ENCODE results near the gene PSMF1. TPM values are rescaled to one million over a fixed set of nuclear protein-coding genes. Genes with fewer than 3 reads are reported as not detected.
A peak's percentile ranks its signal among the peaks of the same experiment; 100 is the strongest.

The PSMF1 gene
- total RNA-seq, 1 experiment from 2014 or later: 90.8 TPM

- no peak overlapping the region for H2BK20ac ChIP-seq (ENCODE audit: low read depth, low read length, poor library complexity, severe bottlenecking)
- peaks cover 0 to 5% (median 4%) of the 10 kb centered on the region in 3 experiments; a peak in 2 of 7 replicates for H3K36me3 Mint-ChIP-seq (ENCODE audit: insufficient read depth in 1 of 3, low read depth in 3 of 3)
- no peaks in the 10 kb centered on the region; a peak in 2 of 5 replicates for H3K9me3 Mint-ChIP-seq
- no peak for DNase-seq
- no peak overlapping the region for H4K5ac ChIP-seq (ENCODE audit: insufficient read length, low read depth, low read length)
- H3K9ac ChIP-seq (ENCODE audit: extremely low read depth, insufficient read length, low read length): no peak overlapping the region
- H3K4me1 ChIP-seq (ENCODE audit: insufficient read depth, low read length): peaks cover 9% of the 10 kb centered on the region; the same call in 1 of the 2 replicates
- no peaks in the 10 kb centered on the region for H3K79me2 ChIP-seq (ENCODE audit: insufficient read depth, low read length)
- no peak overlapping the region for H2AK5ac ChIP-seq (ENCODE audit: insufficient read length, low read length)
- TF ChIP-seq CTCF (conservative IDR thresholded peaks at IDR 0.05): no peak
- peaks cover 16% of the 10 kb centered on the region; the same call in 1 of the 2 replicates for H3K27me3 ChIP-seq (ENCODE audit: insufficient read depth, low read length)
- H2BK12ac ChIP-seq (ENCODE audit: insufficient read length, low read depth, low read length): no peak overlapping the region
- no peak overlapping the region for H2AFZ ChIP-seq (ENCODE audit: low read length)
- H3K56ac ChIP-seq (ENCODE audit: insufficient read length, low read depth, low read length): no peak overlapping the region
- peaks cover 4% of the 10 kb centered on the region for H3K23me2 ChIP-seq (ENCODE audit: insufficient read length, low read depth, low read length, poor library complexity, severe bottlenecking)
- H3K18ac ChIP-seq (ENCODE audit: insufficient read length, low read depth, low read length): no peak overlapping the region
- H3K14ac ChIP-seq (ENCODE audit: insufficient read depth, low read length): no peak overlapping the region
- H3K27ac ChIP-seq (ENCODE audit: insufficient read length, low read depth, low read length): no peak overlapping the region
- H3K27me3 Mint-ChIP-seq (ENCODE audit: low read depth): peaks cover 37% of the 10 kb centered on the region
- no peaks in the 10 kb centered on the region for H3K9me3 ChIP-seq (ENCODE audit: control insufficient read depth, low read depth, low read length)
- no CpG with 5 or more reads among the region's 6 CpGs for whole genome bisulfite sequencing (ENCODE audit: extremely low coverage, insufficient read length, low lambda C conversion rate)
- H3K4me3 Mint-ChIP-seq: no peak overlapping the region; a peak in 1 of 5 replicates
- H4K8ac ChIP-seq (replicated peaks; ENCODE audit: insufficient read length, low read depth, low read length): no peak overlapping the region
- no peak overlapping the region for H3T11ph ChIP-seq (ENCODE audit: low read length)
- H2BK5ac ChIP-seq (ENCODE audit: insufficient read length, low read length): no peak overlapping the region
- H3K4ac ChIP-seq (ENCODE audit: low read depth, low read length): no peak overlapping the region
- H3K4me2 ChIP-seq (ENCODE audit: insufficient read depth, insufficient read length, low read length): no peak overlapping the region
- H3K79me1 ChIP-seq (ENCODE audit: insufficient read depth, low read depth, low read length, poor library complexity, severe bottlenecking): no peaks in the 10 kb centered on the region
- H4K20me1 ChIP-seq (ENCODE audit: control insufficient read depth, insufficient read depth, insufficient read length): no peaks in the 10 kb centered on the region
- H3K27ac Mint-ChIP-seq: peak overlapping the region in 1 of 3 experiments; percentile 42; a peak in 1 of 7 replicates
- no peak overlapping the region for H4K91ac ChIP-seq (ENCODE audit: insufficient read length, low read depth, low read length)
- no peak overlapping the region for H3K23ac ChIP-seq (ENCODE audit: insufficient read length, low read depth, low read length)
- H3K4me1 Mint-ChIP-seq: peaks cover 18 to 21% of the 10 kb centered on the region in 2 experiments
- no peak overlapping the region for H2BK15ac ChIP-seq (ENCODE audit: low read depth, low read length)
- H2BK120ac ChIP-seq (ENCODE audit: low read depth, low read length, poor library complexity, severe bottlenecking): no peak overlapping the region
Observed at GRCh38 chr20:1183153-1183552, 64.8 kb downstream of the PSMF1 start.
